Measurements from ENCODE around the gene ERMARD.

ERMARD gene

DNA sequence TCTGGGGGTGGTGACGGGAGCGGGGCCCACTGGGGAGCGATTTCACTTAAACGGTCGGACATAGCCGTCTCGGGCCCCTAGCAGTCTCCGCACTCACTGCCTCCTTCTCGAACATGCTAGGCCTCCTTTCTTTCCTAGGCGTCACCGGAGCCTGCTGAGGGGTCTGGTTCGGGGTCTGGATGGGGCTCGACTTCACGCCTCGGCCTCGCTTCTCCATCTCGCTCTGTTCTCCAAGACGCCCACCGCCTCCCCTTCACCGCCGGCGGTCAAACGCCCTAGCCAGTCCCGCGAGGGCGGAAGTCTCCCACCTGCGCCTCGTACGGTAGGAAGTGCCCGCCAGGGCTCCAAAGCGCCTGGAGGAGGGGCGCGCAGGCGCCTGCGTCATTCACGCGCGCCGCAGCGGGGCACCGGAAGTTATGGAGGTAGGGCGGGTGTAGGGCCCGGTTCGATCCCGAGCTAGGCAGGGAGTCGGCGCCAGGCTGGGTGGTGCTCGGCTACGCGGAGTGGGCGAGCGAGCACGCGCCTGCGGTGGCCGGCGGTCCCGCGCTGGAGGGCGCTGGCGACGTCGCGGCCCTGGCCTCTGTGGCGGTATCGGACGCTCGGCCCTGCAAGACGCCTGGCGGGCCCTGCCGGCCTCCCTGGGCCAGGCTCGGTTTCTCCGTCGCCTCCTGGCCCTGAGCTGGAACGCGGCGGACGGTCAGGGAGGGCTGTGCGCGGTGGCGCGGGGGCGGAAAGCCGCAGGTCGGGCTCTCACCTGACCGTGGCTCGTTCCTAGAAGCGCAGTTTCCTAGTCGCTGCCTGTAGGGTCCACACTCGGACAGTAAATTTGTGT is at the start of gene ERMARD, which contains the start of gene DYNLT2:
TSS of gene ERMARD (plus strand) at position 381 of the 832 bp plus-strand sequence. CDS start at position 417, 36 bp downstream.
TSS of gene DYNLT2 (minus strand) at position 331 of the 832 bp plus-strand sequence. CDS start at position 217, 114 bp downstream.
- DNase-seq: peak; percentile 97

DNA sequence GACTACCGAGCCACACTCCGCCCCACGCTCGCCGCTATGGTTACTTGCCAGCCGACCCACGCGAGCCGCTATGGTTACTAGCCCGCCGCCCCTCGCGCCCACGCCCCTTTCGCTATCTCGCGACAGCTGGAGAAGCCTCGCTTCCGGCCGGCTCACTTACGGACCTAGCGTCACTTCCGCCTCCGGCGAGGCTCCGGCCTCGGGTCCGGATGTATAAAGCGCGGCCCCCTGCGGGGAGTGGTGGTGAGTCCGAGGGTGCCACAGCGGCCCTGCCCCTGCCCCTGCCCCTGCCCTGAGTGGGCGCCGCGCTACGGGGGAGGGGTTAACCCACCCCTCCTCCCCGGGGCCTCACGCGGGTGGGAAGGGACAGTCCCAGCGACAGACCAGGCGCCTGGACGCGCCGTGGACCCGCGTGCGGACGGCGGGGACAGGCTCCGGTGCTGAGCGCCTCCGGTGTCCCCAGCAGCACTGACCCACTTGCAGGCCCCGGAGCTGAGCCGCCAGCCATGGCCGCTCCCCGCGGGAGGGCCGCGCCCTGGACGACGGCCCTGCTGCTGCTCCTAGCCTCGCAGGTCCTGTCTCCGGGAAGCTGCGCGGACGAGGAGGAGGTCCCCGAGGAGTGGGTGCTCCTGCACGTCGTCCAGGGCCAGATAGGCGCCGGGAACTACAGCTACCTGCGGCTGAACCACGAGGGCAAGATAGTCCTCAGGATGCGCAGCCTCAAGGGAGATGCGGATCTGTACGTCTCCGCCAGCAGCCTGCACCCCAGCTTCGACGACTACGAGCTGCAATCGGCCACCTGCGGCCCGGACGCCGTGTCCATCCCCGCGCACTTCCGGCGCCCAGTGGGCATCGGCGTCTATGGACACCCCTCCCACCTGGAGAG is 49.2 kb upstream of the ERMARD start, which contains the start of the genes C6orf120 and WDR27:
TSS of gene C6orf120 (plus strand) at position 173 of the 886 bp plus-strand sequence. CDS start at position 507, 334 bp downstream.
TSS of gene WDR27 (minus strand) at position 76 of the 886 bp plus-strand sequence. CDS start 13,024 bp downstream, outside the sequence.
- peak; percentile 99 for DNase-seq

DNA sequence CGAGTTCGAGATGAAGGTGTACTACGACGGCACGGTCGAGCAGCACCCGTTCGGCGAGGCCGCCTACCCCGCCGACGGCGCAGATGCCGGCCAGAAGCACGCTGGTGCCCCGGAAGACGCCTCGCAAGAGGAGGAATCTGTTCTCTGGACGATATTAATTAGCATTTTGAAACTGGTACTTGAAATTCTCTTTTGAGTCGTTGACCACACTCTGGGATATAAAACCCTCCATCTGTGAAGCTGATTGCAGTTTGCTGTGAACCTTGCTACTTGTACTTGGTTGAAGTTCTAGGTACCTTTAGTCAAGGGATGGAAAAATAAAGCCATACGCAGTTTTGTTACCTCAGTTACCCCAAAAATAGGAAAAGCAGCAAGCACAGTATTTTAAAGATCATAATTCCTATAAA is 48.6 kb upstream of the ERMARD start:
- DNase-seq: no peak

DNA sequence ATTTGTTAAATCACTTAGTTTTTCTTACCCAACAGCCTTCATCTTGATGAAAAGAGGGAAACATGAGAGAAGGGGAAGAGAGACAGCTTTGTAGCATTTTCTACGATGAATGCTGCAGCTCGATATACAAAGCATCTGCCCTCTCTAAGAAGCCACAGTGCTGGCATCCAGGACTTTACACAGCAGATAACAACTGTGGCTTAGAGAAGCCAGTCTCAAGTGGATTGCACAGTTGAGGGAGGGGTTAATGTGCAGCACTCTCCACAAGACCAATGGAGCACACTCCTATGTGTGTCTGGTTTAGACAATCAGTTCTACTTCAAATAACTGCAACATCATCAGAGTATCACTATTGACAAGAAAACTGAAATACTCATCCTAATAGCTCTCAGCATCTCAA is 43.6 kb upstream of the ERMARD start:
- DNase-seq: peak; percentile 81

DNA sequence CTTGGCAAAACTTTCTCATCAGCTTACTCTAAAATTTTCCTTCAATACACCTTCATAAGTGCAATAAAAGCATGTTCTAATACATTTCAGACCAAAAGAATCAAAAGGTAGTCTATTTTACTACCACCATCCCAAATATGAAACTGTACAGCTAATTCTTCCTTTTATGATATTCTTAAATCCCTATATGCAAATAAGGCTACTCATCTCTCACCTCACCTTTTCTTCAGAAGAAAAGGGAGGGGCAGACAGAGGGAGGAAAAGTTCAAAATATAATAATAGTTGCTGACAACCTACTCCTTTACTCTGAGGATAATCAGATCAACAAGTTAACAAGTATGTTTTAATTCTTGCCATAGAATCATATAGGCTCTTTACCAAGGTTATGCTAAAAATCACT is 42.1 kb upstream of the ERMARD start:
- no peak for DNase-seq

DNA sequence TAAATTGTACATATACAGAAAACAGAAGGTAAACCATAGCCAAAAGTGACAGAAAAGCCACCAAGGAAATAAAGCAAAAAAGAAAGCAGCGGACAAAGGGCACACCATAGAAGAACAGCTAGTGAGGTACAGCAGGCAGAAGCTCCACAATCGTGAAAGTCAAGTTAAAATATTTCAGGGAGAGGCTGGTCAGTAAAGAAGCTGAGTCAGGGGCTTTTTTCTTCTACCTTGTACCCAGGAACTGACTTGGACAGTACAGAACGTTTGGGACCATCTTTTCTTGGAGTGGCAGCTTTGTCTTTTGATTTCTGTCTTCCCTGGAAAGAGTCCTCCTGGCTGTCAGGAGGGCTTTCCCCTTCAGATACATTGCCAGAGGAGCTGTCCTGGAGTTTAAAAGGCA is 41.4 kb upstream of the ERMARD start:
- no peak for DNase-seq

DNA sequence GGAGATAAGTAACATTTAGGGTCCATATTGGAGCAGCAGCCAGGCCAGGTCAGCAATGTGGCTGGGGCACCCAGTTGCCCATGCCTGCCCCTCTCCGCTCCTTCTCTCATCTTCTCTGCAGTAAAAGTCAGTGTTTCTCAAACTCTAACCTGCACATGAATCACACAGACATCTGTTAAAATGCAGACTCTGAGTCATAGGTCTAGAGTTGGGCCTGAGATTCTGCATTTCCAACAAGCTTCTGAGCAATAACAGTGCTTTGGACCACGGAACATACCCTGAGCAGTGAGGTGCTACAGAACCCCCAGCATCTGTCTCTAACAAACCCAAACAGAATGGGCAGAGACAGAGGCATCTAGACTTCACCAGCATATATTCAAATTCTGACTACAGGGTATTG is 37.2 kb upstream of the ERMARD start:
- DNase-seq: no peak

DNA sequence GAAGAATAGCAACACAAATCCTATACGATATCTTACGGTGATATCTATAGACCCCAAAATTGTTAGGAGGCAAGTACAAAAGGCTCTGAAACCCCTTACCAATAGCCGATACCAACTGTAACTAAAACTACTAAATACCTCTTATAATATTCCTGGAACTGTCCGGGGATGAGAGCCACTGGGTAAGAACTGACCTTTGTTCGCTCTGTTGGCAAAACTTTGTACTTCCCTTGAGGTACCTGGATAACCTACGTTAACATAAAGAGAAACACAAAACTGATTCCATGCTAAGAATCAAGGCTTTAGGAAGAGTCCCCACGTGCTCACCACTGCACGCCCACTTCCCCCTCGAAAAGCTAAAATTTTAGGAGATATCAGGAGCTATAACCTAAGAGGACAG is 36.8 kb upstream of the ERMARD start:
- no peak for DNase-seq

DNA sequence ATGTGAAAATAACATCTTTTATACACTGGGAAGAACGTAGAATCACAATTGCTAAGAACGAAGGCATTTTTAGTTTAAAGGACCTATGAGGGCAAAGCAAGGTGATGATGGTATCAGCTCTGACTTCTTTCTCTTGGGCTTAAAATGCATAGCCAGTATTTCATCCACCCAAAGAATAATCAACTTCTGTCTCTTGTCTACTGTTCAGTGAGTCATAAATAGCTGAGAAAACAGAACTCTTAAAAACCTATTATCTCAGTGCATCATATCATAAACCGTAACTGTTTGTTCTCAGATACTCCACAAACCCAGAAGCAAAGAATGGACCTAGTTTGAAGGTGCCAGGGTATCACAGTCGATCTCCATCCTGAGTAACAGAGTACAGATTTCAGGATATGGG is 32.3 kb upstream of the ERMARD start:
- no peak for DNase-seq

DNA sequence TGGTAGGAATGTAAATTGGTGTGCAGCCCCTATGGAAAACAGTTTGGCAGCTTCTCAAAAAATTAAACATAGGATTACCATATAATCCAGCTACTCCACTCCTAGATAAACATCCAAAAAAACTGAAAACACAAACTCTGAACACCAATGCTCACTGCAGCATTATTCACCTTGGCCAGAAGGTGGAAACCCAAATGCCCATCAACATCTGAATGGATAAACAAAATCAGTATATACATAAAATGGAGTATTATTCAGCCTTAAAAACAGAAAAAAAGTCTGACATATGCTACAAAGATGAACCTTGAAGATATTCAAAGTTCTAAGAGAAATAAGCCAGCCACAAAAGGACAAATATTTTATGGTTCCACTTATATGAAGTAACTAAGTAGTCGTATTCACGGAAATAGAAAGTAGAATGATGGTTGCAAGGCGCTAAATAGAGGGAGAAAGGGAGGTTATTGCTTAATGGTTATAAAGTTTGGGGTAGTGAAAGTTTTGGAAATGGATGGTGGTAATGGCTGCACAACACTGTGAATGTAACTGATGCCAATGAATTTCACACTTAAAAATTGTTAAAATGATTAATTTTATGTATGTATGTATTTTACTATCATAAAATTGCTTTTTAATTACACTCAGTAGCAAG is 31.1 kb upstream of the ERMARD start:
- DNase-seq: no peak

DNA sequence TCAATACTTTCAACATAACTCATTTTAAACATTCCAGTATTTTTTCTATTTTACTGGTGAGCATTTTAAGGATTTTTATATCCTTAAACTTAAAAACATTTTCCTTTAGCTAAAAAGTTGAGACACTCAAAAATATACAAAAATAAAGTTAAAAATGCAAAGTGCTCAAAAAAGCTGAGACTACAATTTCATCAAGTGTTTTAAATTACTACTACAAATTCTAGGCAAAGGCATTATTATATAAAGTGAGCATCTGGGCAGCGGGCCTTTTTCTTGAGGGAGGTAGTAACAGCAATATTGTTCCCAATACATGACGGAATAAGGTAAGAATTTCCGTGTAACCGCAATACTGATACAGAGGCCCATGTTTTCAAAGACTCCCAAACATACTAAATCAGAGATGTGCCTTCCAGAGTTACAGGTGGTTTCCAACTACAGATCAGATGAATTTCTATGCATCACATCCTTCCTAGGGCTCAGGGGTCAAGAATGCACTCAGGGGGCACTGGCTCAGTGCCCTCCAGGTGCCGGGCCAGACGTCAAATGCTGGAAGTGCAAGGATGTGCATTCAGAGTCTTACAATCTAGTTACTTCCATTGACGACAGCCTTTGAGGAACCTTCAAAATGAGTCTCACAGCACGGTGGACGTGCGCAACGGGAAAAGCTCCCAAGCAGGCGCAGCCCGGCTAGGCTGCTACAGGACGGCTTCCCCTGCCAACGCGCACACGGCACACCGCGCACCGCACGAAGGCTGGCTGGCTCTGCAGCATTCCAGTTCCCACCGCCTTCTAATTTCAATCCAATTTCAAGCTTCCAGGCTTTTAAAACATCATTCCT is 28.8 kb upstream of the ERMARD start:
- DNase-seq: peak; percentile 69

DNA sequence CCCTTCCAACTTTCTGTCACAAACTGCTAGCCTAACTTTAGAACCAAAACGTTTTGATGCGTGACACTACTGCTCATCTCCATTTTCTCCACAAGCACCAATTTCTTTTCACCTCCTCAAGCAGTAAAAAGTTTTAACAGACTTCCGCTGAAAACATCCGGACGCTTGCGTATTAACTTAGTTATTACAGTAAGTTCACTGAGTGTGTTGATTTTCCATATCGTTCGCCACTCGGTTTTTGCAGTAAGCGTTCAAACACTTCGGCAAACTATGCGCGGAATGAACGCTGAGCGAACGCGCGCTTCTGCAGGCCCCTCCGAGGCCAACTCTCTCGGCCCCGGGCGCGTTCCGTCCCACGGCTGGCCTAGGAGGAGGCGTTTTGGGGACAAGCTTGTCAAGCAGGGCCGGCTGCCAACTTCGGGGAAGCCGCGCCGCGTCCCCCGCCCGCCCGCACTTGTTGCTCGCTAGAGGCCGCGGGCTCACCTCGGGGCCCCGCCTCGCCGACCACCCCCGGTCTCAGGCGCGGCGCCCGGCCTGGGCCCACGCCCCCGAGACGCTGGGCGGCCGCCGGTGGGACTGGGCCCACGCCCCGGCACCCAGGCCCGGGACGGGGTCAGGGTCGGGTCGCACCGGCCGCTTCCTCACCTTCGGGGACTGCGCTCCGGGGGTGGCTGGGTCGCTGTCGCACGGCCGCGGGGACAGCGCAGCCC is 28.1 kb upstream of the ERMARD start:
- DNase-seq: peak; percentile 86

DNA sequence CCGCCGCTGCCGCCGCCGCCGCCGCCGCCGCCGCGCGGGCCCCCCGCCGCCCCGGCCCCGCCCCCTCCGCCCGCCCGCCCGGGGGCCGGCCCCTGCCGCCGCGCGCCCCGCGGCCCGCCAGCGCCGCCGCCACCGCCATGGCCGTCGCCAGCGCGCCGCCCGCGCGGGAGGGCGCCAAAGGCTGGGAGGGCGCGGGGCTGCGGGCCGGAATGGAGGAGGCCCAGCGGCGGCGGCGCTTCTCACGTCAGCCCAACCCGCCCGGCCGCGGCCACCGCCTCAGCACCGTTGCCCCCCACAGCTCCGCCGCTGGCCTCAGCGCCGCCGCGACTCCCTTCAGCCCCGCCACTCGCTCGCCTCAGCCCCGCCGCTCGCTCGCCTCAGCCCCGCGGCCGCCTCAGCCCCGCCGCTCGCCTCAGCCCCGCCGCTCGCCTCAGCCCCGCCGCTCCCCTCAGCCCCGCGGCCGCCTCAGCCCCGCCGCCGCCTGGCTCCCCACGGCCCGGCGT is 27.4 kb upstream of the ERMARD start:
- peak; percentile 64 for DNase-seq

DNA sequence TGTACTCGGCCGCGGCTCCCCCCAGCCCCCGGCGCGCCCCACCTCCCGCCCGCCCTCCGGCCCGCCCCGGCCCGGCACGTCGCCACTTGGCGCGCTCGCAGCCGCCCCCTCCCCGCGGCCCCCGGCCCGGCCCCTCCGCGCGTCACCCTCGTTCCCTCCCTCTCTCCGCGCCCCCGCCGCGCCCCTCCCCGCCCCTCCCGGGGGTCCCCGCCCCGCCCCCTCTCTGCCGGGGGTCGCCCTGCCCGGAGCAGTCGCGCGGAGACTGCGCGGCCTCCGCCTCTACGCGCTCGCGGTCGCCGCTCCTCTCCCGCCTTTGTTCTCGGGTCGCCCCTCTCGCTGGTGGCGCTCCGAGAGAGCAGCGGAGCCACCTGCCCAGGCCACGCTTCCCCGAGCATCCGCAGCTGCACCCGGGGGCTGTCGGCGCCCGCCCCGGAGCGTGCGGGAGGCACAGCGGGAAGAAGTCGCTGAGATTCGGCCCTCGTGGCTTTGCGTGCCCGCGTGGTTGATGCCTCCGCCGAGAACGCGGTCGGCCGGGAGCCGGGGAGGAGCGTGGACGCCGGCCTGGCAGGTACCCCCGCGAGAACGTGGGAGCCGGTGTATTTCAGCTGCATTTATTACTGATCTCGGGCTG is 26.8 kb upstream of the ERMARD start, which contains the start of gene PHF10:
TSS of gene PHF10 (minus strand) at position 7 of the 631 bp plus-strand sequence. CDS start 569 bp downstream, outside the sequence.
- peak; percentile 82 for DNase-seq

DNA sequence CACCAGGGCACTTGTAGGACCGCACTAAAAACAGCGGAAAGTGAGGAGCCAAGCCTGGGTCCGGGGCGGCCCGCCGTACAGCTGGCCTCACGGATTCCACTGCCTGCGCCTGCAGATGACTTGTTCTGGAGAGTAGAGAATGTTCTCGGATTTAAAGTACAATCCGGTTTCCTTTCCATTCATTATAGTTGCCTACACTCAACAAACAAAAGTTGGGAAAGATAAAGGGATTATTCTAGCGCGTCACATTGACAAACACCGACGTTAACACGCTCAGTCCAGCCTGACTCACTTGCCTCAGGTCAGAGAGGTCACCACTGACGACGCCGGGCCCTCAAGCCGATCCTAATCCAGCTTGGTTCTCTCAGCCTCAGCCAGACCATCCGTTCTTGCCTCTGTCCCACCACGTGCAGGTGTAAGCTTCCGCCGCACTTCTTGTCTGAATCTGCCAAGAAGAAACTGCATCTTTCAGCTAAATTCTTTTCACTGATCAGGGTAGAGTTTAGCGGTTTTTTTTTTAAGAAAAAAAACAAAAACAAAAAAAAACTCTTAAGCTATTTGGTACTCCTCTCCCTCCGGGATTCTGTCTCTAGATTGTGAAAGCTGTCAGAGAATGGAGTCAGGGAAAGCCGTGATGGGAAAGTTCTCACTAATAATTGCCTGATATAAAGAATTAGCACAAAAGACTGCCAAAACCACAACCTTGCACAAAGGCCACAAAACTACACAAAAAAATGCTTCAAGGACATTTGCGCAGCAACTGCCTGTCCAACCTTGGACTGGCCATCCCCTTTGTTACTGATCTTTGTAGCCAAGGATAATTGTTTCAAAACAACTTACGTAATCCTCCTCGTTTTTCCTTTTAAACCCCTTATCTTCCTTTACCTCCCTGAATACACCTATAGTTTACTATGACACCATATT is 26.0 kb upstream of the ERMARD start:
- peak; percentile 50 for DNase-seq

DNA sequence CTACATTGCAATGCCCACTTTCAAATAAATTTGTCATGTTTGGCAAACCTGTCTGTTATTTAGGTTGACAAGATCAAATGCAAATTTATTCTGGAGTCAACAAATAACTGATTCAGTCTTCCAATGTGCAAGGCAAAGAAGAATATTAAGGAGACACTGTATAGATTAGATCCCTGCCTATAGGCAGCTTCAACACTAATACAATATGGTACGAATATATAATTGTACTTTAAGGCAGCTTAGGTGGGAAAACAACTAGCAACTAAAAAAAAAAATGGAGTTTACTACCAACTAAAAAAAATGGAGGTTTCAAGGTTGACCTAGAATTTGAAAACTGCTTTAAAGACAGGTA is 25.4 kb upstream of the ERMARD start:
- no peak for DNase-seq

DNA sequence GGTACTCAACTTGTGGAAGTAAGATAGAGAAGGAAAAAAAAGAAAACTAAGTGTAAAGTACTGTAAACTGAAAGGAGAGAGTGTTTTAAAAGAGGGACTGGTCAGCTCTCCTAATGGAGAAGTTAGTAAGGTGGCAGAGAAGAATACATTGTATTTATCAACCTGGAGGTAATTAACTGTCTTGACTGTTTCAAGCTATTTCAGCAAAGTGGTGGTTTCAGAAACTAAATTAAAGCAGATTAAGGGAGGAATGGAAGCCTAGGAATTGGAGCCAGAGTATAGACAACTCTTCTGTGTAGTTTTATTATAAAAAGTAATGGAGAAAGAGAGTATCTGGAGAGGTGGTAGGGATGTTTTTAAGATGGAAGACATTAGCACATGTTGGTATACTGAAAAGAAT is 24.5 kb upstream of the ERMARD start:
- no peak for DNase-seq

DNA sequence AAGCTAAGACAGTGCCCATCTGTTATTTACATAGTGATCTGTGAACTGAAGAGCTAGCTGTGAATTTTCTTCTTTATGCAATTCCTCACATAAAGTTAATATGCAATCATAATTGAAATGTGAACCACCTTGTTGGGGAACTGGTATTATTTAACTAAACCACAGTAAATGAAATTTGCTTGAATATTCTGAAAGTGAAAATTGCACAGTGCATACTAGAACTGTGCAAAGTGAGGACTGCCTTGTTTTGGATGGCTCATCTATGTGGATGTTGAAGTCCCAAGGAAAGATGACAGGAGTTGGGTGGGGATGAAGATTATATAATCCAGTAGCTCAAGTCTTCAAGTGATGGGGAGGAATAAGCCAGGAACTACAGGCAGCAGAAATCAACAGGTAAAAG is 21.5 kb upstream of the ERMARD start:
- DNase-seq: no peak
